OCI-LY1 (cell line): ENCODE data around the gene AP3M1.
A peak's percentile ranks its signal among the peaks of the same experiment; 100 is the strongest.

Experiments used
- H2AFZ ChIP-seq: fragments of 200-600 bp; sonication (generic), shearing (Covaris generic); 2 replicates; pipeline ENCODE4 v1.6.0; 2014; ENCODE audit warnings: antibody characterized with exemption, mild to moderate bottlenecking, low read length
- H3F3A ChIP-seq: fragments of 200-600 bp; sonication (generic), shearing (Covaris generic); 2 replicates; pipeline ENCODE4 v1.6.0; 2014; ENCODE audit warnings: mild to moderate bottlenecking, antibody characterized with exemption, low read length, moderate library complexity; ENCODE audit not compliant: insufficient read depth
- H3K27ac ChIP-seq: fragments of 200-600 bp; sonication (generic); 2 replicates; pipeline ENCODE4 v1.5.1; 2014; ENCODE audit warnings: low read length, mixed run types, mild to moderate bottlenecking, low read depth; ENCODE audit not compliant: poor library complexity, severe bottlenecking
- H3K27me3 ChIP-seq: fragments of 200-600 bp; sonication (generic); 2 replicates; pipeline ENCODE4 v1.6.0; 2014; ENCODE audit warnings: antibody characterized with exemption, mild to moderate bottlenecking, low read length, moderate library complexity; ENCODE audit not compliant: insufficient read depth
- H3K36me3 ChIP-seq: fragments of 200-600 bp; sonication (generic); 2 replicates; pipeline ENCODE4 v1.6.1; 2014; ENCODE audit warnings: mild to moderate bottlenecking, antibody characterized with exemption, low read length, moderate library complexity, mixed read lengths; ENCODE audit not compliant: insufficient read depth
- H3K4me1 ChIP-seq: fragments of 200-600 bp; sonication (generic); 2 replicates; pipeline ENCODE4 v1.5.1; 2014; ENCODE audit warnings: mild to moderate bottlenecking, low read length, moderate library complexity; ENCODE audit not compliant: insufficient read depth, severe bottlenecking
- H3K4me2 ChIP-seq: fragments of 200-600 bp; sonication (generic), shearing (Covaris generic); 2 replicates; pipeline ENCODE4 v1.6.1; 2014; ENCODE audit warnings: low read length
- H3K4me3 ChIP-seq: fragments of 200-600 bp; sonication (generic); 2 replicates; pipeline ENCODE4 v1.5.1; 2014; ENCODE audit warnings: low read length, low read depth, mild to moderate bottlenecking, mixed read lengths; ENCODE audit not compliant: poor library complexity, severe bottlenecking
- H3K79me2 ChIP-seq: fragments of 200-600 bp; shearing (Covaris generic); 2 replicates; pipeline ENCODE4 v1.6.1; 2016; ENCODE audit warnings: mixed run types, low read length, mixed read lengths; ENCODE audit not compliant: insufficient read depth
- H3K9ac ChIP-seq: fragments of 200-600 bp; sonication (generic), shearing (Covaris generic); 2 replicates; pipeline ENCODE4 v1.6.1; 2014; ENCODE audit warnings: mild to moderate bottlenecking, low read length, mixed read lengths
- H3K9me2 ChIP-seq: fragments of 200-600 bp; sonication (generic), shearing (Covaris generic); 2 replicates; pipeline ENCODE4 v1.6.1; 2014; ENCODE audit warnings: low read depth, mild to moderate bottlenecking, low read length, mixed read lengths
- H3K9me3 ChIP-seq: fragments of 200-600 bp; shearing (Covaris generic); 2 replicates; pipeline ENCODE4 v1.6.1; 2014; ENCODE audit warnings: low read length, mixed read lengths
- H4K20me1 ChIP-seq: fragments of 200-600 bp; sonication (generic), shearing (Covaris generic); 2 replicates; pipeline ENCODE4 v1.6.0; 2016; ENCODE audit warnings: mild to moderate bottlenecking, low read length; ENCODE audit not compliant: insufficient read depth
- CTCF ChIP-seq: fragments of 200-600 bp; sonication (generic), shearing (Covaris generic); IDR thresholded peaks from 2 replicates; pipeline ENCODE4 v1.5.1; 2017; ENCODE audit warnings: mild to moderate bottlenecking, antibody characterized with exemption, low read length, moderate library complexity, mixed read lengths
- EZH2 ChIP-seq: fragments of 200-600 bp; sonication (generic), shearing (Covaris generic); IDR thresholded peaks from 2 replicates; pipeline ENCODE4 v1.8.0; 2017; ENCODE audit warnings: borderline replicate concordance, mixed run types, mild to moderate bottlenecking, antibody characterized with exemption, low read length, moderate library complexity, mixed read lengths

The AP3M1 gene

DNA sequence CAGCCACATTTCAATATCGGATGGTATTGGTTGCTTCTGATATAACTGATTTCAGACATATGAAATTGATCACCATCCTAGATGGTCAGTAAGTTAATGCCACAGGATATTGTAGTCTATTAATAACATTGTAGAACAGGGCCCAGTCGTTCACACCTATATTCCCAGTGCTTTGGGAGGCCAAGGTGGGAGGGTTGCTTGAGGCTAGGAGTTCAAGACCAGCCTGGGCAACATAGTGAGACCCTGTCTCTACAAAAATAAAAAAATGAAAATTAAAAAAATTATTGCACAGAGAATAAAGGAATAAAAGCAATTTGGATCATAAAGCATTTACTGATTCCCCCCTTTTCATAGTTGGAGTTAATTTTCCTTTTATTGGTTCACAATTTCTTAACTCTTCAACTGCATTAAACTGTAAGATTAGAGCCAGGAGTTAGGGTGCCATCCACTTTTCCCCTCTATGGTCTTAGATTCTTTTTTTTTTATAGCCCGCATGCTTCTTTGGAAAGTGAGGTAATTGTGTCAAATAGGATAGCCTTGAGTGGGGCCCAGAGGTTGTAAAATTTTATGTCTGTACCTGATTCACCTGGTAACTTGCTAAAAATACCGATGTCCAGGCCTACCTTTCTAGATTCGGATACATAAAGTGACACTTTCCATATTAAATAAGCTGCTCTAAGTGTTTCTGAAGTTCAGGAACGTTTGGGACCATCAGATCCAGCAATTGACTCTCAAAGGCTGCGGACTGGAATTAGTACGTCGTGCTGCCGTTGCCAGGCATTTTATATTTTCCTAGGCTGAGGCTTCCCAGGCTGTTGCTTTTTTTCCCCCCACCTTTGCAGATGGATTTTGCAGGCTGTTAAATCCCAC lies 25.1 kb upstream of the AP3M1 start:
- no peaks in the 10 kb centered on the region for H3K27me3 ChIP-seq
- H3K36me3 ChIP-seq: no peaks in the 10 kb centered on the region; the same call in 1 of the 2 replicates
- H3K27ac ChIP-seq: peak overlapping the region; percentile 74
- H3K9ac ChIP-seq: peak overlapping the region; percentile 96
- peak overlapping the region; percentile 93 for H3K4me3 ChIP-seq
- no peaks in the 10 kb centered on the region for H3K9me3 ChIP-seq
- H3K9me2 ChIP-seq: no peaks in the 10 kb centered on the region
- peaks cover 32% of the 10 kb centered on the region for H3K79me2 ChIP-seq
- 0 out of 2 replicates have a peak, but pooled peaks cover 4% of the 10 kb centered on the region for H3F3A ChIP-seq
- no peaks in the 10 kb centered on the region for H4K20me1 ChIP-seq
- peaks cover 20% of the 10 kb centered on the region for H3K4me1 ChIP-seq
- peak overlapping the region; percentile 84 for H2AFZ ChIP-seq
- peak overlapping the region; percentile 74 for H3K4me2 ChIP-seq
- TF ChIP-seq CTCF (no peak), EZH2 (no peak)

GRCh38 chr10:74174521-74174920 lies 23.9 kb upstream of the AP3M1 start:
- H3K27ac ChIP-seq: peak overlapping the region; percentile 41
- H3K27me3 ChIP-seq: no peaks in the 10 kb centered on the region
- no peak overlapping the region for H2AFZ ChIP-seq
- peaks cover 24% of the 10 kb centered on the region for H3K79me2 ChIP-seq
- H3K9me2 ChIP-seq: no peaks in the 10 kb centered on the region
- H3F3A ChIP-seq: 0 out of 2 replicates have a peak, but pooled peaks cover 4% of the 10 kb centered on the region
- no peak overlapping the region for H3K4me3 ChIP-seq
- TF ChIP-seq CTCF: no peak
- no peak for TF ChIP-seq EZH2
- H3K4me1 ChIP-seq: peaks cover 20% of the 10 kb centered on the region
- no peaks in the 10 kb centered on the region for H4K20me1 ChIP-seq
- no peak overlapping the region for H3K9ac ChIP-seq
- H3K36me3 ChIP-seq: no peaks in the 10 kb centered on the region; the same call in 1 of the 2 replicates
- no peak overlapping the region for H3K4me2 ChIP-seq
- no peaks in the 10 kb centered on the region for H3K9me3 ChIP-seq

- Histone ChIP-seq H2AFZ (no peak overlapping the region), H3F3A (0 out of 2 replicates have a peak, but pooled peaks cover 4% of the 10 kb centered on the region), H3K27ac (no peak overlapping the region), H3K4me3 (no peak overlapping the region), H3K9me3 (no peaks in the 10 kb centered on the region), H3K4me1 (peaks cover 9% of the 10 kb centered on the region), H3K79me2 (no peaks in the 10 kb centered on the region), H3K9me2 (no peaks in the 10 kb centered on the region), H3K36me3 (no peaks in the 10 kb centered on the region; the same call in 1 of the 2 replicates), H4K20me1 (no peaks in the 10 kb centered on the region), H3K27me3 (no peaks in the 10 kb centered on the region), H3K4me2 (no peak overlapping the region), H3K9ac (no peak overlapping the region)
- TF ChIP-seq CTCF (no peak), EZH2 (no peak)
Measured at GRCh38 chr10:74171625-74172024, 21.0 kb upstream of the AP3M1 start.
